T-cell (primary cell): ENCODE measurements around the gene NRROS. TPM values are rescaled to one million over a fixed set of nuclear protein-coding genes. Genes with fewer than 3 reads are reported as not detected.

Source experiments
- ATAC-seq, 4 experiments: fragments of 200-7000 bp in 3 of 4; fragments of 150-1000 bp in 1 of 4; cut with Tn5 transposase; replicated peaks in 1 of 4; 1 replicate in 3 of 4; 2 replicates in 1 of 4; pipeline ENCODE4 v1.10.0; 2021; ENCODE audit warnings: moderate library complexity in 3 of 4, mild to moderate bottlenecking in 2 of 4, moderate number of reproducible peaks in 1 of 4
- CTCF ChIA-PET, 2 donors: fragments of 300-600 bp; sonication (Branson Sonifier 250); formaldehyde crosslinking; loops; one replicate each; lab custom pipeline; 2022; ENCODE audit warnings: antibody characterized with exemption in 2 of 2; lab: Charles Lee
- POLR2A ChIA-PET, 2 donors: fragments of 300-600 bp; sonication (Branson Sonifier 250); formaldehyde crosslinking; loops; one replicate each; lab custom pipeline; 2022; ENCODE audit warnings: antibody characterized with exemption in 2 of 2; lab: Charles Lee
- DNase-seq, 35 experiments: peaks; one replicate each; pipeline versions ENCODE4 v3.0.0 to v3.0.0-alpha.2; 2013 to 2023
- H3K27ac ChIP-seq: one replicate; pipeline ENCODE4 v1.5.1; 2013; ENCODE audit warnings: low read length
- H3K27me3 ChIP-seq, 2 experiments: replicated peaks in 1 of 2; 1 replicate in 1 of 2; 2 replicates in 1 of 2; pipeline versions ENCODE4 v1.6.1 to v1.7.0; 2013; ENCODE audit warnings: low read length in 1 of 2, mixed read lengths in 1 of 2; ENCODE audit not compliant: control insufficient read depth in 2 of 2, insufficient read depth in 2 of 2; ENCODE audit errors: extremely low read depth in 1 of 2
- H3K36me3 ChIP-seq, 2 donors: 1 replicate in 1 of 2; 2 replicates in 1 of 2; pipeline versions ENCODE4 v1.6.1 to v1.7.0; 2013; ENCODE audit warnings: low read length in 1 of 2; ENCODE audit not compliant: control insufficient read depth in 2 of 2, insufficient read depth in 1 of 2; ENCODE audit errors: extremely low read depth in 1 of 2
- H3K4me1 ChIP-seq, 2 experiments: 1 replicate in 1 of 2; 2 replicates in 1 of 2; pipeline versions ENCODE4 v1.6.1 to v1.7.0; 2013; ENCODE audit warnings: low read length in 2 of 2, mixed read lengths in 1 of 2; ENCODE audit not compliant: insufficient read depth in 2 of 2, control insufficient read depth in 1 of 2; ENCODE audit errors: extremely low read depth in 1 of 2
- H3K4me3 ChIP-seq, 2 donors: 1 replicate in 1 of 2; 2 replicates in 1 of 2; pipeline versions ENCODE4 v1.5.1 to v1.7.0; 2013; ENCODE audit warnings: mild to moderate bottlenecking in 2 of 2, low read length in 1 of 2, moderate library complexity in 1 of 2; ENCODE audit not compliant: control insufficient read depth in 1 of 2; ENCODE audit errors: extremely low read depth in 1 of 2
- H3K9me3 ChIP-seq: 2 replicates; pipeline ENCODE4 v1.7.0; 2013
- H3K27ac Mint-ChIP-seq, 2 donors: one replicate each; pipeline ENCODE4 v1.8.0; 2020 to 2021; ENCODE audit warnings: mild to moderate bottlenecking in 2 of 2, mixed read lengths in 2 of 2
- H3K27me3 Mint-ChIP-seq, 2 donors: one replicate each; pipeline ENCODE4 v1.8.0; 2021 to 2022; ENCODE audit warnings: mixed read lengths in 2 of 2
- H3K36me3 Mint-ChIP-seq: one replicate; pipeline ENCODE4 v1.8.0; 2021; ENCODE audit warnings: mixed read lengths
- H3K4me1 Mint-ChIP-seq, 3 donors: one replicate each; pipeline ENCODE4 v1.8.0; 2020 to 2022; ENCODE audit warnings: mixed read lengths in 3 of 3, mild to moderate bottlenecking in 1 of 3
- H3K4me3 Mint-ChIP-seq, 3 donors: one replicate each; pipeline ENCODE4 v1.8.0; 2020 to 2022; ENCODE audit warnings: mild to moderate bottlenecking in 3 of 3, mixed read lengths in 3 of 3, moderate library complexity in 3 of 3
- H3K9me3 Mint-ChIP-seq, 3 donors: one replicate each; pipeline ENCODE4 v1.8.0; 2020 to 2022; ENCODE audit warnings: mixed read lengths in 3 of 3
- WGBS: methylation state at CpG from one replicate; pipeline ENCODE4 v1.1.5; 2013; ENCODE audit warnings: missing lambda C conversion rate; ENCODE audit not compliant: insufficient coverage; 5-methylcytosine and 5-hydroxymethylcytosine counted together
- total RNA-seq, 35 experiments: library from RNA in 6 of 35; stranded (reverse) in 6 of 35; fragments of 120-200 nt in 1 of 35; gene quantifications; one replicate each; pipeline versions ENCODE4 v1.2.1 to v1.2.4 and lab custom pipeline; 2013 to 2026

NRROS gene
- total RNA-seq, 5 donors from 2014 or later (not counting 1 experiment from before 2014, with no cell fraction given), result 7.6 to 16.8 (median 15.6) TPM

GRCh38 chr3:196670339-196670738 is 30.8 kb downstream of the NRROS start:
- Mint-ChIP-seq H3K27ac (peak overlapping the region; percentile 91 to 93), H3K4me1 (peaks cover 16 to 29% (median 22%) of the 10 kb centered on the region in 3 donors), H3K36me3 (peaks cover 6% of the 10 kb centered on the region), H3K4me3 (peak overlapping the region; percentile 37 to 82 (median 49)), H3K27me3 (no peaks in the 10 kb centered on the region), H3K9me3 (no peaks in the 10 kb centered on the region)
- DNase-seq (no peak), ATAC-seq (peak; percentile 12 to 71 (median 54))
- WGBS, result 47% methylated on average over 2 of the region's 6 CpGs
- Histone ChIP-seq H3K27ac (peak overlapping the region; percentile 29), H3K9me3 (no peaks in the 10 kb centered on the region), H3K4me3 (no peak overlapping the region), H3K4me1 (peaks cover 10 to 17% of the 10 kb centered on the region in 2 experiments), H3K27me3 (peaks cover 0 to 2% of the 10 kb centered on the region in 2 experiments), H3K36me3 (no peaks in the 10 kb centered on the region)
- POLR2A ChIA-PET, result interaction anchor here in 1 of 2 donors (0.5 kb wide), 1 partner anchor 1195 kb away, joined by 5 read pairs; no protein-coding TSS in a partner anchor
- CTCF ChIA-PET, result no interaction called here

- Histone ChIP-seq H3K9me3 (no peaks in the 10 kb centered on the region), H3K36me3 (no peaks in the 10 kb centered on the region), H3K4me3 (no peak overlapping the region), H3K4me1 (peaks cover 19 to 22% of the 10 kb centered on the region in 2 experiments), H3K27me3 (no peaks in the 10 kb centered on the region), H3K27ac (no peak overlapping the region)
- peaks cover 6% of the 10 kb centered on the region for H3K36me3 Mint-ChIP-seq
- no peak overlapping the region for H3K4me3 Mint-ChIP-seq
- CTCF ChIA-PET, result no interaction called here
- peak overlapping the region in 1 of 2 donors; percentile 8 for H3K27ac Mint-ChIP-seq
- H3K9me3 Mint-ChIP-seq, result no peaks in the 10 kb centered on the region
- no peaks in the 10 kb centered on the region for H3K27me3 Mint-ChIP-seq
- H3K4me1 Mint-ChIP-seq, result peaks cover 30 to 43% (median 31%) of the 10 kb centered on the region in 3 donors
- 91% methylated on average over 3 of the region's 3 CpGs for WGBS
- no peak for DNase-seq
- no peak for ATAC-seq
- POLR2A ChIA-PET, result interaction anchor here in 1 of 2 donors (0.8 kb wide), 1 partner anchor 20 kb away, joined by 4 read pairs; no protein-coding TSS in a partner anchor
Observed at GRCh38 chr3:196673632-196674031, 34.1 kb downstream of the NRROS start.

DNA sequence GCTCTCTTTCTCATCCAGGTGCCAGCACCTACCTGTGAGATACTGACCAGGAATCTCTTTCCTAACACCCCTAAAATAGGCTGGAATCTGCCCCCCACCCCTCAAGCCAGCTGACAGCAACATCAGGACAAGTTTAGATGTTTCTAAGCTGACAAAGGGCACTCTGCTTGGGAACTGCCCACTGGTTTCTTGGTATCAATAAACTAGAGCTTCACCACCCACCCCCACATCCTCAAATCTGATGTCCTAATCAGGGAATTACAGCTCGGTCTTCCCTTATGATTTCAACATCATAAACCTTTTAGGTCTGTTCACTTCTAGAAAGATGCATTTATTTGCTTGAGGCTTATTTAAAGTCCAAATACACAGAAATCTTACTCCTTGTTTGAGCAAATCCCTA is 37.9 kb downstream of the NRROS start:
- ATAC-seq, result no peak
- H3K27me3 Mint-ChIP-seq, result no peaks in the 10 kb centered on the region

GRCh38 chr3:196677931-196678330 is 38.4 kb downstream of the NRROS start:
- ATAC-seq (no peak), DNase-seq (no peak)
- Mint-ChIP-seq H3K36me3 (peaks cover 6% of the 10 kb centered on the region), H3K27ac (no peak overlapping the region), H3K9me3 (peaks cover 0 to 1% (median 0%) of the 10 kb centered on the region in 3 donors), H3K4me3 (no peak overlapping the region), H3K27me3 (no peaks in the 10 kb centered on the region), H3K4me1 (peaks cover 9 to 20% (median 14%) of the 10 kb centered on the region in 3 donors)
- Histone ChIP-seq H3K27ac (no peak overlapping the region), H3K9me3 (no peaks in the 10 kb centered on the region), H3K4me1 (peaks cover 5 to 9% of the 10 kb centered on the region in 2 experiments), H3K27me3 (no peaks in the 10 kb centered on the region), H3K4me3 (no peak overlapping the region), H3K36me3 (no peaks in the 10 kb centered on the region)
- POLR2A ChIA-PET, result interaction anchor here in 1 of 2 donors (0.7 kb wide), 1 partner anchor 43 kb away, joined by 4 read pairs; no protein-coding TSS in a partner anchor
- CTCF ChIA-PET, result interaction anchor here (0.6 to 1.9 kb wide), 5 partner anchors 8 to 417 kb away, joined by 3 to 13 read pairs (median 4); no protein-coding TSS in a partner anchor
- WGBS, result no CpG with 5 or more reads among the region's 1 CpG

More for the DNA sequence above, 37.9 kb downstream of the NRROS start:
- Mint-ChIP-seq H3K4me3 (no peak overlapping the region), H3K9me3 (no peaks in the 10 kb centered on the region), H3K36me3 (peaks cover 6% of the 10 kb centered on the region), H3K27ac (no peak overlapping the region), H3K4me1 (peaks cover 9 to 20% (median 14%) of the 10 kb centered on the region in 3 donors)
- Histone ChIP-seq H3K4me3 (no peak overlapping the region), H3K27ac (no peak overlapping the region), H3K4me1 (peaks cover 5 to 9% of the 10 kb centered on the region in 2 experiments), H3K27me3 (no peaks in the 10 kb centered on the region), H3K9me3 (no peaks in the 10 kb centered on the region), H3K36me3 (no peaks in the 10 kb centered on the region)
- ChIA-PET CTCF (interaction anchor here (0.6 to 1.9 kb wide), 8 partner anchors 9 to 417 kb away, joined by 3 to 13 read pairs (median 4); no protein-coding TSS in a partner anchor), POLR2A (interaction anchor here (0.7 to 0.9 kb wide), 2 partner anchors 42 to 46 kb away, joined by 4 read pairs; no protein-coding TSS in a partner anchor)
- DNase-seq, result no peak
- no CpG with 5 or more reads among the region's 1 CpG for WGBS

GRCh38 chr3:196684548-196685407 is 45.3 kb downstream of the NRROS start:
- no peaks in the 10 kb centered on the region for H3K36me3 Mint-ChIP-seq
- H3K27me3 Mint-ChIP-seq, result no peaks in the 10 kb centered on the region
- H3K9me3 Mint-ChIP-seq, result peaks cover 0 to 3% (median 0%) of the 10 kb centered on the region in 3 donors
- ChIA-PET POLR2A (interaction anchor here (0.6 to 0.7 kb wide), 4 partner anchors 9 to 497 kb away, joined by 3 to 9 read pairs (median 4); no protein-coding TSS in a partner anchor), CTCF (interaction anchor here (0.6 to 5.0 kb wide), 15 partner anchors 9 to 744 kb away, joined by 3 to 106 read pairs (median 4); no protein-coding TSS in a partner anchor)
- peak overlapping the region; percentile 25 to 62 (median 48) for H3K4me3 Mint-ChIP-seq
- Histone ChIP-seq H3K27ac (no peak overlapping the region), H3K36me3 (no peaks in the 10 kb centered on the region), H3K27me3 (no peaks in the 10 kb centered on the region), H3K9me3 (no peaks in the 10 kb centered on the region), H3K4me1 (peaks cover 7 to 11% of the 10 kb centered on the region in 2 experiments), H3K4me3 (peak overlapping the region; percentile 11 to 23)
- DNase-seq (peak; percentile 6 to 85 (median 49)), ATAC-seq (peak; percentile 70 to 88 (median 84))
- H3K27ac Mint-ChIP-seq, result peak overlapping the region; percentile 58 to 85
- H3K4me1 Mint-ChIP-seq, result peaks cover 11 to 17% (median 15%) of the 10 kb centered on the region in 3 donors
- 10% methylated on average over 11 of the region's 24 CpGs for WGBS

- Mint-ChIP-seq H3K9me3 (peaks cover 0 to 3% (median 0%) of the 10 kb centered on the region in 3 donors), H3K36me3 (no peaks in the 10 kb centered on the region), H3K27me3 (no peaks in the 10 kb centered on the region), H3K4me3 (no peak overlapping the region), H3K4me1 (peaks cover 11 to 17% (median 15%) of the 10 kb centered on the region in 3 donors), H3K27ac (no peak overlapping the region)
- H3K9me3 ChIP-seq, result no peaks in the 10 kb centered on the region
- ChIA-PET POLR2A (no interaction called here), CTCF (interaction anchor here (0.7 to 5.0 kb wide), 3 partner anchors 9 to 88 kb away, joined by 3 to 106 read pairs (median 3); no protein-coding TSS in a partner anchor)
- DNase-seq, result no peak
- WGBS, result 83% methylated on average over 1 of the region's 2 CpGs
- ATAC-seq, result no peak
- H3K4me3 ChIP-seq, result no peak overlapping the region
- peaks cover 7 to 11% of the 10 kb centered on the region in 2 experiments for H3K4me1 ChIP-seq
- no peaks in the 10 kb centered on the region for H3K27me3 ChIP-seq
- no peaks in the 10 kb centered on the region for H3K36me3 ChIP-seq
- no peak overlapping the region for H3K27ac ChIP-seq
Observed at GRCh38 chr3:196686436-196686835, 46.9 kb downstream of the NRROS start.
